NCI-H187 (cell line): ENCODE results near the gene SNX22.
"Not testable (repeated sequence)": the region's sequence is repeated elsewhere in the genome, so short reads cannot be mapped to it uniquely, and the experiment has no call there.

Experiments used
- DNase-seq, 2 experiments: peaks; one replicate each; lab custom pipeline; 2025; lab: John Stamatoyannopoulos, UW

SNX22 gene

GRCh38 chr15:64151727-64152506, at the start of gene SNX22:
SNX22 (plus strand) TSS chr15:64151731; CDS start chr15:64151776, 45 bp downstream.
- DNase-seq, result no peak

- DNase-seq, result no peak
Observed at GRCh38 chr15:64102497-64102896, 49.0 kb upstream of the SNX22 start.

GRCh38 chr15:64105113-64105704, 46.3 kb upstream of the SNX22 start:
- no peak for DNase-seq

- DNase-seq, result no peak
Observed at GRCh38 chr15:64107337-64107736, 44.2 kb upstream of the SNX22 start.

- DNase-seq, result not testable (repeated sequence)
Observed at GRCh38 chr15:64110108-64110701, 41.3 kb upstream of the SNX22 start.

GRCh38 chr15:64110950-64111678, 40.4 kb upstream of the SNX22 start:
- no peak for DNase-seq

GRCh38 chr15:64111679-64112050, 39.9 kb upstream of the SNX22 start:
- no peak for DNase-seq

DNA sequence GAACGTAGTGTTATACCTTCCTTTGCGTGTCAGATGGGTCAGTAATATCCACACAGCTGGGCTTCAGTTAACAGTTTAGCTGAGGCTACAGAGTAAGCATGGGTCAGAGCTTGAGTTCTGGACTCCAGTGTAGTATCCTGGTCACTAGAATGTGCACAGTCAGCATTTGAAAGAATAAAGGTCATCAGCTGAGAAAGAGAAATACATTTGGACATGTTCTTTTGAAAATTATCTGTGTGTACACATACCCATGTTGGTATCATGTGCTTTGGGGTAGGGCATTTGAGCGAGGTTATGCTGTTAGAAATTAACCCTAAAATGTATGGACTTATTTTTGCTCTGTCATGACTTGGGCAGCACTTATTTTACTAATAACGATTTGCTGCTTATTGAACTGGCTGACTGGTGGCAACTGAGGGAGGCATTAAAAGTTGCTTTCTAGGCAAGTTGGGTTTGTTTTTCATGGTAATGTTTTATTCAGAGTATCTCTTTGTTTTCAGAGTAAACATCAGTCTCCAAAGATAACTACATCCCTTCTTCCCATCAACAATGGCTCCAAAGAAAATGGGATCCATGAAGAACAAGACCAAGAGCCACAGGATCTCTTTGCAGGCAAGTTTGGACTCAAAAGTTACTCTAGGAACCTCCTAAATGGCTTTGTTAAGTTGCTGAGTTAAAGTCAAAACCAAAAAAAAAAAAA, 39.3 kb upstream of the SNX22 start:
- DNase-seq, result no peak

DNA sequence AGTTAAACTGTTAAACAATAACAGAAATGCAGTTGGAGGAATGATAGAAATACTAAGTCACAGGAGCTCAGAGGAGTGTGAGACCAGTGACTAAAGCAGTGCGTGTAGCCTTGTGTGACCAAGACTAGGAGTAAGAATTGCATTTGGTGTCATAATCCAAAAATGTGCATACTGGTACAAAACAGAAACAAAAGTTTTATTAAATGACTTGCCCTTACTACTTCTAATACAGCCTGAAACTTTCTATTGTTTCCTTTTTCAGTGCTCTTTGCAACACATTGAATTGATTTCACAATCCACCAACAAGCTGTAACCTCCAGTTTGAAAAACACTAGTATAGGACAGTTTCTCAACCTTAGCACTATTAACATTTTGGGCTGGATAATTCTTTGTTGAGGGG, 38.6 kb upstream of the SNX22 start:
- no peak for DNase-seq

DNA sequence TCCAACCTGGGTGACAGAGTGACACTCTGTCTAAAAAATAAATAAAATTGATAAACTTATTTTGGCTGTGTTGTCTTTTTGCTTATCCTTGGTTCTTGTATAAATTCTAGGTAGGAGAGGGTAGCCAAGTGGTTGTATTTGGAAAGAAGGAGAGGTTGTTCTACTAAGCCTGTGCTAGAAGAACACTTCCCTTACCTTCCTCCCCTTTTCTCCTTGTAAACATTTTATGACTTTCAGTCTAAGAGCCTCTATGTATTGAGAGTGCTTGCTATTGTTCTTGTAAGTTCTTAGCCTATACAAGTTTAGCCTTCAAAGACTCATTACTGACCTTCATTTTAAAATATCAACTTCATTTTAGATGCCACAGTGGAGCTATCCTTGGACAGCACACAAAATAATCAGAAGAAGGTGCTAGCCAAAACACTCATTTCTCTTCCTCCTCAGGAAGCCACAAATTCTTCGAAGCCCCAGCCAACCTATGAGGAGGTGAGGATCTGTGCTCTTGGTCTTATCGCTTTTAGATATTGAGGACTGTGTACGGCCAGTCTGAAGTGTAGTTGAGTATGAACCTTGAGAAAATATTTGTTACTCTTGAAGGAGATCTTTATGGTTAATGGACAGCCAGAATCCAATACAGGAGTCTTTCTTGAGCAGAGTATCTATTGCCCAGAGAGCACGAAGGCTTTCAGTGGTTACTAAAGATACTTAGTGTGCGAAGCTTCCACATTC, 33.6 kb upstream of the SNX22 start:
- no peak for DNase-seq

- DNase-seq, result not testable (repeated sequence)
Observed at GRCh38 chr15:64120322-64120721, 31.2 kb upstream of the SNX22 start.

GRCh38 chr15:64121614-64122013, 29.9 kb upstream of the SNX22 start:
- DNase-seq, result no peak

GRCh38 chr15:64122444-64122843, 29.1 kb upstream of the SNX22 start:
- DNase-seq, result no peak

DNA sequence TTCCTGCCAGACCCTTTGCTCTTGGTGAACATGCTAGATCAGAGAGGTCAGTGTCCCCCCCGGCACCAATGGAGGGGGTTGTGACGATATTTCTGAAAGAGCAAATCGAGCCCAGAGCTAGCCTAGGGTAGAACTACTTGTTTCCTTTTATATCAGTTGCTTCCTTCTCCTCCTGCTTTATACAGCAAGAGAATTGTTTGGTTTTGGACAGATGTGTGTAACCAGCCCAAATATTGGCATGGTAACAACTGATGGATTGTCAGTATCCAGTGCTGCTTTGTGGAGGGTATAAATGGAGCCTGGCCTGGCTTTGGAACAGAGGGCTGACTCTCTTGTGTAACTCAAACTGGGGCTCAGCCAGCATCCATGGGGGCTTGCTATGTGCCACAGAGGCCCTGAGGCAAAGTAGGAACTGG, 28.6 kb upstream of the SNX22 start:
- no peak for DNase-seq

GRCh38 chr15:64125978-64126377, 25.6 kb upstream of the SNX22 start:
- DNase-seq, result no peak

- no peak for DNase-seq
Observed at GRCh38 chr15:64127521-64128270, 23.8 kb upstream of the SNX22 start.

GRCh38 chr15:64130159-64130558, 21.4 kb upstream of the SNX22 start:
- DNase-seq, result no peak

- no peak for DNase-seq
Observed at GRCh38 chr15:64131547-64131946, 20.0 kb upstream of the SNX22 start.

GRCh38 chr15:64132217-64132616, 19.3 kb upstream of the SNX22 start:
- DNase-seq, result no peak

DNA sequence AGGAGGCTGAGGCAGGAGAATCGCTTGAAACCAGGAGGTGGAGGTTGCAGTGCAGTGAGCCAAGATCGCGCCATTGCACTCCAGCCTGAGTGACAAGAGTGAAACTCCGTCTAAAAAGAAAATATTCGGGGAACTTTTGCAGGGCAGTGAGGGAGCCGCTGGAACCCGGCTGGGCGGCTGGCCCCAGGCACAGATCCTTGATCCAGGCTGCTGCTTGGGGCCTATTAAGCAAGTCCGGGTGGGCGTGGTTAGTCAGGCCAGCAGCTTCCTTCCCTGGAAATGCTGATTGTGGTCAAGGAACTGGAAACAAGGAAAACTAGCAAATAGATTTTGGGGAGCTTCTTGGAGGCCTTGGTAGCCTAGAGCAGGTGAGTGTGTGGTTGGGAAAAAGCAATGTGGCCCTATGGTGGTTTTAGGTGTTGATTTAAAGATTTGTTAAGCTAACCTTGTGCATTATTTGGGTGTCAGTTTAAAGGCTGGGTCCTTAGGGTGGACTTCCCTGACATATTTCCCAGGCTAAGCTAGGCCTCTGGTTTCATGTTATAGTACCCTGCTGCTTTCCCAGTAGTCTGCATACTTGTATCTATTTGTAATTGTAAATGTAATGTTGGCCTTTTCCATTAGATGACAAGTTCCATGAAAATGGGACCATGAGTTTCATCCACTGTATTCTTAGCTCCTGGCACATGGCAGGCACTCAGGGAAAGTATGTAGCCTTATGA, 17.7 kb upstream of the SNX22 start:
- no peak for DNase-seq
